H9 (cell line): Measurements from ENCODE around the gene MED12. TPM values are rescaled to one million over a fixed set of nuclear protein-coding genes. Genes with fewer than 3 reads are reported as not detected.

Experiments used
- DNase-seq: peaks from one replicate; pipeline ENCODE4 v3.0.0-alpha.2; 2017
- H2AFZ ChIP-seq: one replicate; pipeline ENCODE4 v1.6.1; 2013; ENCODE audit warnings: mild to moderate bottlenecking, low read length, control low read depth, moderate library complexity
- H2AK5ac ChIP-seq: 2 replicates; pipeline ENCODE4 v1.6.1; 2013; ENCODE audit warnings: low read length, control low read depth, mixed read lengths; ENCODE audit not compliant: insufficient read length
- H2BK120ac ChIP-seq: one replicate; pipeline ENCODE4 v1.6.1; 2013; ENCODE audit warnings: low read depth, mild to moderate bottlenecking, low read length, control low read depth, inconsistent platforms; ENCODE audit not compliant: poor library complexity, severe bottlenecking
- H2BK12ac ChIP-seq: 2 replicates; pipeline ENCODE4 v1.6.1; 2013; ENCODE audit warnings: low read length, control low read depth, mixed read lengths, low read depth; ENCODE audit not compliant: insufficient read length
- H2BK15ac ChIP-seq: 2 replicates; pipeline ENCODE4 v1.6.1; 2013; ENCODE audit warnings: low read depth, low read length, control low read depth
- H2BK20ac ChIP-seq: one replicate; pipeline ENCODE4 v1.6.1; 2013; ENCODE audit warnings: low read depth, mild to moderate bottlenecking, low read length, control low read depth, inconsistent platforms; ENCODE audit not compliant: poor library complexity, severe bottlenecking
- H2BK5ac ChIP-seq: 2 replicates; pipeline ENCODE4 v1.6.1; 2013; ENCODE audit warnings: low read length, control low read depth, mixed read lengths; ENCODE audit not compliant: insufficient read length
- H3K14ac ChIP-seq: 2 replicates; pipeline ENCODE4 v1.6.1; 2013; ENCODE audit warnings: low read length, control low read depth; ENCODE audit not compliant: insufficient read depth
- H3K18ac ChIP-seq: 2 replicates; pipeline ENCODE4 v1.6.1; 2013; ENCODE audit warnings: low read depth, mild to moderate bottlenecking, mixed read lengths, low read length, control low read depth; ENCODE audit not compliant: insufficient read length
- H3K23ac ChIP-seq: 2 replicates; pipeline ENCODE4 v1.6.1; 2013; ENCODE audit warnings: low read length, control low read depth, mixed read lengths, low read depth; ENCODE audit not compliant: insufficient read length
- H3K23me2 ChIP-seq: 2 replicates; pipeline ENCODE4 v1.6.1; 2013; ENCODE audit warnings: low read depth, mild to moderate bottlenecking, mixed read lengths, low read length, control low read depth; ENCODE audit not compliant: insufficient read length, poor library complexity, severe bottlenecking
- H3K27ac ChIP-seq: 2 replicates; pipeline ENCODE4 v1.5.1; 2013; ENCODE audit warnings: low read length, control low read depth, mixed read lengths, low read depth; ENCODE audit not compliant: insufficient read length
- H3K27me3 ChIP-seq: 2 replicates; pipeline ENCODE4 v1.6.1; 2013; ENCODE audit warnings: low read length, control low read depth, inconsistent platforms; ENCODE audit not compliant: insufficient read depth
- H3K4ac ChIP-seq: 2 replicates; pipeline ENCODE4 v1.6.1; 2013; ENCODE audit warnings: low read depth, mild to moderate bottlenecking, control low read depth, inconsistent platforms, low read length, moderate library complexity
- H3K4me1 ChIP-seq: 2 replicates; pipeline ENCODE4 v1.6.1; 2013; ENCODE audit warnings: low read length, control low read depth, inconsistent platforms; ENCODE audit not compliant: insufficient read depth
- H3K4me2 ChIP-seq: 2 replicates; pipeline ENCODE4 v1.6.1; 2013; ENCODE audit warnings: low read length, control low read depth, mixed read lengths; ENCODE audit not compliant: insufficient read length, insufficient read depth
- H3K56ac ChIP-seq: 2 replicates; pipeline ENCODE4 v1.6.1; 2013; ENCODE audit warnings: low read depth, mild to moderate bottlenecking, mixed read lengths, low read length, control low read depth; ENCODE audit not compliant: insufficient read length
- H3K79me1 ChIP-seq: 2 replicates; pipeline ENCODE4 v1.6.1; 2013; ENCODE audit warnings: low read depth, mild to moderate bottlenecking, moderate library complexity, low read length, control low read depth, inconsistent platforms; ENCODE audit not compliant: insufficient read depth, poor library complexity, severe bottlenecking
- H3K79me2 ChIP-seq: 2 replicates; pipeline ENCODE4 v1.6.1; 2013; ENCODE audit warnings: low read length, control low read depth, inconsistent platforms; ENCODE audit not compliant: insufficient read depth
- H3K9ac ChIP-seq: 2 replicates; pipeline ENCODE4 v1.6.1; 2013; ENCODE audit warnings: low read length, control low read depth, mixed read lengths; ENCODE audit not compliant: insufficient read length; ENCODE audit errors: extremely low read depth
- H3K9me3 ChIP-seq: one replicate; pipeline ENCODE4 v1.6.1; 2013; ENCODE audit warnings: low read depth, low read length, inconsistent platforms; ENCODE audit not compliant: control insufficient read depth
- H3T11ph ChIP-seq: one replicate; pipeline ENCODE4 v1.6.1; 2013; ENCODE audit warnings: mild to moderate bottlenecking, low read length, control low read depth, inconsistent platforms
- H4K20me1 ChIP-seq: one replicate; pipeline ENCODE4 v1.6.1; 2013; ENCODE audit not compliant: control insufficient read depth, insufficient read length, insufficient read depth
- H4K5ac ChIP-seq: 2 replicates; pipeline ENCODE4 v1.6.1; 2013; ENCODE audit warnings: low read depth, mild to moderate bottlenecking, mixed read lengths, low read length, control low read depth; ENCODE audit not compliant: insufficient read length
- H4K8ac ChIP-seq: replicated peaks from 2 replicates; pipeline ENCODE4 v1.6.1; 2013; ENCODE audit warnings: low read length, control low read depth, mixed read lengths, low read depth; ENCODE audit not compliant: insufficient read length
- H4K91ac ChIP-seq: 2 replicates; pipeline ENCODE4 v1.6.1; 2013; ENCODE audit warnings: low read depth, mild to moderate bottlenecking, moderate library complexity, mixed read lengths, low read length, control low read depth; ENCODE audit not compliant: insufficient read length
- H3K27ac Mint-ChIP-seq, 3 experiments: 2 replicates in 2 of 3; 3 replicates in 1 of 3; pipeline ENCODE4 v1.8.0; 2020 to 2021; ENCODE audit warnings: mixed read lengths in 3 of 3, mild to moderate bottlenecking in 1 of 3, moderate library complexity in 1 of 3
- H3K27me3 Mint-ChIP-seq: 2 replicates; pipeline ENCODE4 v1.8.0; 2021; ENCODE audit warnings: low read depth, mild to moderate bottlenecking, moderate library complexity, mixed read lengths
- H3K36me3 Mint-ChIP-seq, 3 experiments: 2 replicates in 2 of 3; 3 replicates in 1 of 3; pipeline ENCODE4 v1.8.0; 2020 to 2021; ENCODE audit warnings: low read depth in 3 of 3, mixed read lengths in 3 of 3; ENCODE audit not compliant: insufficient read depth in 1 of 3
- H3K4me1 Mint-ChIP-seq, 2 experiments: 2 replicates each; pipeline ENCODE4 v1.8.0; 2020; ENCODE audit warnings: mixed read lengths in 2 of 2
- H3K4me3 Mint-ChIP-seq, 2 experiments: 2 replicates in 1 of 2; 3 replicates in 1 of 2; pipeline ENCODE4 v1.8.0; 2020 to 2021; ENCODE audit warnings: mild to moderate bottlenecking in 2 of 2, mixed read lengths in 2 of 2, moderate library complexity in 1 of 2
- H3K9me3 Mint-ChIP-seq, 2 experiments: 2 replicates in 1 of 2; 3 replicates in 1 of 2; pipeline ENCODE4 v1.8.0; 2020; ENCODE audit warnings: mild to moderate bottlenecking in 2 of 2, mixed read lengths in 2 of 2, moderate library complexity in 1 of 2
- CTCF ChIP-seq: fragments of 200-600 bp; sonication (generic); conservative IDR thresholded peaks from 3 replicates; pipeline ENCODE4 v1.8.0; 2021; ENCODE audit warnings: antibody characterized with exemption, mild to moderate bottlenecking
- WGBS: extraction: QIAGEN DNeasy Blood & Tissue Kit; methylation state at CpG from one replicate; pipeline ENCODE4 v1.1.7; 2013; ENCODE audit warnings: missing lambda C conversion rate, low lambda C conversion rate, mixed read lengths; ENCODE audit not compliant: insufficient read length; ENCODE audit errors: extremely low coverage; 5-methylcytosine and 5-hydroxymethylcytosine counted together
- total RNA-seq: library from RNA; stranded (reverse); gene quantifications from 2 replicates; pipeline ENCODE4 v1.2.1, GENCODE V29; 2021

The MED12 gene
- total RNA-seq, 1 experiment from 2014 or later, result 33.0 TPM

DNA sequence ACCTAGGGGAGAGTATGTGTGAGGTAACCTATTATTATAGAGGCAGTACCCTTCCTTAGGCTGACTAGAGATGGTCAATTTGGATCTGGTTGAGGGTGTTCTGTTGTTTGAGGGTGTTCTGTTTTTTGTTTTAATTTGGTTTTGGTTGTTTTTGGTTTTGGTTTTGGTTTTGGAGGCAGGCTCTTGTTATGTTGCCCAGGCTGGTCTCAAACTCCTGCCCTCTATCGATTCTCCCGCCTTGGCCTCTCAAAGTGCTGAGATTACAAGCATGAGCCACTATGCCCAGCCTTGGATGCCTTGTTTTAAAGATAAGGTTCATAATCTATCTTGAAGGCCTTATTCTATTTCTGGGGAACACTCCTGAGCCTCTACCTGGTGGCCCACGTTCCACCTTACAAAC lies 12.8 kb upstream of the MED12 start:
- Histone ChIP-seq H3K9ac (no peak overlapping the region), H3K18ac (no peak overlapping the region), H4K91ac (no peak overlapping the region), H4K8ac (no peak overlapping the region), H3K27ac (no peak overlapping the region), H4K20me1 (no peaks in the 10 kb centered on the region), H3K14ac (no peak overlapping the region), H3K79me2 (no peaks in the 10 kb centered on the region), H3K9me3 (peaks cover 12% of the 10 kb centered on the region), H3K56ac (no peak overlapping the region), H4K5ac (no peak overlapping the region), H2BK5ac (no peak overlapping the region), H3K23me2 (no peaks in the 10 kb centered on the region), H3K4me2 (no peak overlapping the region), H2BK15ac (no peak overlapping the region), H3K4me1 (peaks cover 5% of the 10 kb centered on the region; the same call in 1 of the 2 replicates), H2BK20ac (no peak overlapping the region), H3T11ph (no peak overlapping the region), H2BK12ac (no peak overlapping the region), H2AK5ac (no peak overlapping the region), H2BK120ac (no peak overlapping the region), H3K23ac (no peak overlapping the region), H3K79me1 (no peaks in the 10 kb centered on the region), H2AFZ (no peak overlapping the region), H3K4ac (no peak overlapping the region), H3K27me3 (no peaks in the 10 kb centered on the region)
- Mint-ChIP-seq H3K9me3 (peaks cover 78 to 85% of the 10 kb centered on the region in 2 experiments), H3K27ac (no peak overlapping the region), H3K27me3 (peaks cover 53% of the 10 kb centered on the region), H3K4me3 (no peak overlapping the region), H3K36me3 (peaks cover 2 to 12% (median 10%) of the 10 kb centered on the region in 3 experiments; a peak in 5 of 7 replicates), H3K4me1 (peaks cover 31 to 46% of the 10 kb centered on the region in 2 experiments)
- DNase-seq, result no peak
- TF ChIP-seq CTCF, result no peak
- WGBS, result no CpG with 5 or more reads among the region's 3 CpGs
